Epithelial cell of proximal tubule (primary cell): ENCODE data around the gene FBXL7. TPM values are rescaled to one million over a fixed set of nuclear protein-coding genes. Genes with fewer than 3 reads are reported as not detected.

Experiments
- DNase-seq: peaks from one replicate; pipeline ENCODE4 v3.0.0-alpha.2; 2011; ENCODE audit warnings: low read depth
- H3K4me3 ChIP-seq: 2 replicates; pipeline ENCODE4 v1.5.1; 2011; ENCODE audit warnings: low read depth, mild to moderate bottlenecking, low read length
- total RNA-seq: library from RNA; depleted of rRNA; stranded (reverse); fragments of >200 nt; gene quantifications from 2 replicates; pipeline ENCODE4 v1.2.3, GENCODE V29; 2015
- TF ChIP-seq, protein P1 (sequence below): conservative IDR thresholded peaks from 2 replicates; pipeline ENCODE4 v1.5.1; 2012; ENCODE audit warnings: low read depth, mild to moderate bottlenecking, low read length

The FBXL7 gene
- total RNA-seq, 1 donor from 2014 or later = 5.6 TPM

GRCh38 chr5:15983392-15983791 lies 483.4 kb downstream of the FBXL7 start:
- no peak for DNase-seq
- TF ChIP-seq, protein P1, sequence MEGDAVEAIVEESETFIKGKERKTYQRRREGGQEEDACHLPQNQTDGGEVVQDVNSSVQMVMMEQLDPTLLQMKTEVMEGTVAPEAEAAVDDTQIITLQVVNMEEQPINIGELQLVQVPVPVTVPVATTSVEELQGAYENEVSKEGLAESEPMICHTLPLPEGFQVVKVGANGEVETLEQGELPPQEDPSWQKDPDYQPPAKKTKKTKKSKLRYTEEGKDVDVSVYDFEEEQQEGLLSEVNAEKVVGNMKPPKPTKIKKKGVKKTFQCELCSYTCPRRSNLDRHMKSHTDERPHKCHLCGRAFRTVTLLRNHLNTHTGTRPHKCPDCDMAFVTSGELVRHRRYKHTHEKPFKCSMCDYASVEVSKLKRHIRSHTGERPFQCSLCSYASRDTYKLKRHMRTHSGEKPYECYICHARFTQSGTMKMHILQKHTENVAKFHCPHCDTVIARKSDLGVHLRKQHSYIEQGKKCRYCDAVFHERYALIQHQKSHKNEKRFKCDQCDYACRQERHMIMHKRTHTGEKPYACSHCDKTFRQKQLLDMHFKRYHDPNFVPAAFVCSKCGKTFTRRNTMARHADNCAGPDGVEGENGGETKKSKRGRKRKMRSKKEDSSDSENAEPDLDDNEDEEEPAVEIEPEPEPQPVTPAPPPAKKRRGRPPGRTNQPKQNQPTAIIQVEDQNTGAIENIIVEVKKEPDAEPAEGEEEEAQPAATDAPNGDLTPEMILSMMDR = no peak
- H3K4me3 ChIP-seq = no peak overlapping the region
